WTC11 (cell line): ENCODE measurements around the gene SPINT2.

Experiments used
- CREB1 ChIP-seq: sonication (generic); formaldehyde crosslinking; IDR thresholded peaks from 2 replicates; pipeline ENCODE4 v1.8.0; 2023; ENCODE audit warnings: mild to moderate bottlenecking, missing genetic modification reagents
- CREM ChIP-seq: sonication (generic); formaldehyde crosslinking; IDR thresholded peaks from 2 replicates; pipeline ENCODE4 v1.8.1; 2022; ENCODE audit warnings: mild to moderate bottlenecking, missing genetic modification reagents, moderate library complexity
- CTCF ChIP-seq: fragments of 200-600 bp; IDR thresholded peaks from 2 replicates; pipeline ENCODE4 v1.8.0; 2022; ENCODE audit warnings: antibody characterized with exemption
- FOXP1 ChIP-seq: sonication (generic); formaldehyde crosslinking; IDR thresholded peaks from 2 replicates; pipeline ENCODE4 v1.8.0; 2022; ENCODE audit warnings: missing genetic modification reagents, mild to moderate bottlenecking, moderate library complexity, borderline replicate concordance
- HMGA2 ChIP-seq: fragments of 250-450 bp; sonication (Bioruptor Pico); IDR thresholded peaks from 2 replicates; pipeline ENCODE4 v1.4.0; 2021; ENCODE audit warnings: mild to moderate bottlenecking, moderate library complexity
- KAT7 ChIP-seq: sonication (generic); formaldehyde crosslinking; IDR thresholded peaks from 2 replicates; pipeline ENCODE4 v1.8.1; 2023; ENCODE audit warnings: missing genetic modification reagents, mild to moderate bottlenecking, borderline replicate concordance
- MAX ChIP-seq: sonication (generic); formaldehyde crosslinking; IDR thresholded peaks from 2 replicates; pipeline ENCODE4 v1.8.0; 2022; ENCODE audit warnings: mild to moderate bottlenecking, missing genetic modification reagents
- MYBL2 ChIP-seq: sonication (generic); formaldehyde crosslinking; IDR thresholded peaks from 2 replicates; pipeline ENCODE4 v1.8.1; 2023; ENCODE audit warnings: mild to moderate bottlenecking, moderate library complexity, missing genetic modification reagents
- NFE2L1 ChIP-seq: sonication (generic); formaldehyde crosslinking; IDR thresholded peaks from 2 replicates; pipeline ENCODE4 v1.8.1; 2023; ENCODE audit warnings: missing genetic modification reagents
- NR3C1 ChIP-seq: sonication (generic); formaldehyde crosslinking; conservative IDR thresholded peaks from 2 replicates; pipeline ENCODE4 v1.8.1; 2023; ENCODE audit warnings: low read depth, mild to moderate bottlenecking, missing genetic modification reagents
- SMAD3 ChIP-seq: sonication (generic); formaldehyde crosslinking; IDR thresholded peaks from 2 replicates; pipeline ENCODE4 v1.8.0; 2022; ENCODE audit warnings: missing genetic modification reagents, mild to moderate bottlenecking, borderline replicate concordance
- TF ChIP-seq, protein P1 (sequence below): sonication (generic); formaldehyde crosslinking; IDR thresholded peaks from 2 replicates; pipeline ENCODE4 v1.8.1; 2023; ENCODE audit warnings: mild to moderate bottlenecking, missing genetic modification reagents, moderate library complexity

- TF ChIP-seq CTCF, result no peak
- no peak for TF ChIP-seq KAT7 (CRISPR knock-in tag)
- TF ChIP-seq, protein P1, sequence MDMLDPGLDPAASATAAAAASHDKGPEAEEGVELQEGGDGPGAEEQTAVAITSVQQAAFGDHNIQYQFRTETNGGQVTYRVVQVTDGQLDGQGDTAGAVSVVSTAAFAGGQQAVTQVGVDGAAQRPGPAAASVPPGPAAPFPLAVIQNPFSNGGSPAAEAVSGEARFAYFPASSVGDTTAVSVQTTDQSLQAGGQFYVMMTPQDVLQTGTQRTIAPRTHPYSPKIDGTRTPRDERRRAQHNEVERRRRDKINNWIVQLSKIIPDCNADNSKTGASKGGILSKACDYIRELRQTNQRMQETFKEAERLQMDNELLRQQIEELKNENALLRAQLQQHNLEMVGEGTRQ (CRISPR knock-in tag), result no peak
- no peak for TF ChIP-seq HMGA2 (CRISPR knock-in tag)
- TF ChIP-seq CREM (CRISPR knock-in tag), result no peak
- no peak for TF ChIP-seq CREB1 (CRISPR knock-in tag)
- TF ChIP-seq NFE2L1 (CRISPR knock-in tag), result no peak
- TF ChIP-seq MAX (CRISPR knock-in tag), result no peak
- TF ChIP-seq SMAD3, result no peak
- no peak for TF ChIP-seq NR3C1
- TF ChIP-seq MYBL2, result no peak
- no peak for TF ChIP-seq FOXP1 (CRISPR knock-in tag)
These were observed 44.7 kb downstream of the SPINT2 start for GRCh38 chr19:38308926-38309614.
